Liver (tissue), 9 donors: ENCODE data around the gene NFYC. TPM values are rescaled to one million over a fixed set of nuclear protein-coding genes. Genes with fewer than 3 reads are reported as not detected.

Source experiments
- DNase-seq: peaks from one replicate; pipeline ENCODE4 v3.0.0-alpha.2; 2017; ENCODE audit warnings: low spot score
- H3K27ac ChIP-seq, 2 donors: one replicate each; pipeline ENCODE4 v1.7.0; 2013; ENCODE audit warnings: inconsistent platforms in 2 of 2, low read length in 2 of 2, control low read depth in 1 of 2, low read depth in 1 of 2, mild to moderate bottlenecking in 1 of 2
- H3K27me3 ChIP-seq, 4 donors: one replicate each; pipeline versions ENCODE4 v1.6.1 to v1.7.0; 2013; ENCODE audit warnings: low read length in 3 of 4, inconsistent platforms in 1 of 4, mild to moderate bottlenecking in 1 of 4, moderate library complexity in 1 of 4; ENCODE audit not compliant: control insufficient read depth in 4 of 4, insufficient read depth in 4 of 4
- H3K36me3 ChIP-seq, 4 donors: one replicate each; pipeline versions ENCODE4 v1.6.1 to v1.7.0; 2013; ENCODE audit warnings: low read length in 3 of 4, mild to moderate bottlenecking in 3 of 4, low read depth in 1 of 4, moderate library complexity in 1 of 4; ENCODE audit not compliant: control insufficient read depth in 4 of 4, insufficient read depth in 3 of 4
- H3K4me1 ChIP-seq, 4 donors: one replicate each; pipeline versions ENCODE4 v1.6.1 to v1.7.0; 2013; ENCODE audit warnings: low read length in 3 of 4, mild to moderate bottlenecking in 3 of 4, moderate library complexity in 1 of 4; ENCODE audit not compliant: control insufficient read depth in 4 of 4, insufficient read depth in 4 of 4
- H3K4me3 ChIP-seq, 3 donors: one replicate each; pipeline versions ENCODE4 v1.6.1 to v1.7.0; 2013; ENCODE audit warnings: low read length in 3 of 3, control low read depth in 1 of 3, low read depth in 1 of 3, mild to moderate bottlenecking in 1 of 3
- H3K9ac ChIP-seq, 2 donors: one replicate each; pipeline ENCODE4 v1.7.0; 2013; ENCODE audit warnings: low read length in 2 of 2, mild to moderate bottlenecking in 2 of 2, moderate library complexity in 2 of 2, control low read depth in 1 of 2, low read depth in 1 of 2
- H3K9me3 ChIP-seq, 4 donors: one replicate each; pipeline versions ENCODE4 v1.6.1 to v1.7.0; 2013; ENCODE audit warnings: low read length in 3 of 4; ENCODE audit not compliant: control insufficient read depth in 4 of 4
- CTCF ChIP-seq: fragments of 150-350 bp; IDR thresholded peaks from 2 replicates; pipeline ENCODE4 v1.5.1; 2017; ENCODE audit warnings: improper control_type of control experiment, low read depth, low read length; ENCODE audit not compliant: missing input control
- EGR1 ChIP-seq, 2 donors: IDR thresholded peaks; 2 replicates each; pipeline ENCODE4 v1.6.1; 2016 to 2018; ENCODE audit warnings: antibody characterized with exemption in 2 of 2, low read depth in 2 of 2
- FOXA1 ChIP-seq: IDR thresholded peaks from 2 replicates; pipeline ENCODE4 v1.6.1; 2016; ENCODE audit warnings: antibody characterized with exemption
- FOXA2 ChIP-seq: IDR thresholded peaks from 2 replicates; pipeline ENCODE4 v1.6.1; 2016; ENCODE audit warnings: antibody characterized with exemption
- GABPA ChIP-seq, 2 donors: IDR thresholded peaks in 1 of 2; conservative IDR thresholded peaks in 1 of 2; 2 replicates each; pipeline ENCODE4 v1.6.1; 2016; ENCODE audit warnings: antibody characterized with exemption in 2 of 2, mild to moderate bottlenecking in 1 of 2, moderate library complexity in 1 of 2
- HNF4A ChIP-seq, 2 donors: conservative IDR thresholded peaks; 2 replicates each; pipeline ENCODE4 v1.6.1; 2016; ENCODE audit warnings: antibody characterized with exemption in 2 of 2, mild to moderate bottlenecking in 2 of 2
- HNF4G ChIP-seq: IDR thresholded peaks from 2 replicates; pipeline ENCODE4 v1.6.1; 2016; ENCODE audit warnings: antibody characterized with exemption
- JUND ChIP-seq, 2 donors: IDR thresholded peaks; 2 replicates each; pipeline ENCODE4 v1.6.1; 2016; ENCODE audit warnings: antibody characterized with exemption in 2 of 2
- NR2F2 ChIP-seq: IDR thresholded peaks from 2 replicates; pipeline ENCODE4 v1.6.1; 2016; ENCODE audit warnings: antibody characterized with exemption
- REST ChIP-seq: IDR thresholded peaks from 2 replicates; pipeline ENCODE4 v1.6.1; 2016; ENCODE audit warnings: antibody characterized with exemption, mild to moderate bottlenecking
- RXRA ChIP-seq, 2 donors: IDR thresholded peaks; 2 replicates each; pipeline ENCODE4 v1.6.1; 2017 to 2018; ENCODE audit warnings: antibody characterized with exemption in 2 of 2, mild to moderate bottlenecking in 1 of 2
- SP1 ChIP-seq: IDR thresholded peaks from 2 replicates; pipeline ENCODE4 v1.6.1; 2018; ENCODE audit warnings: antibody characterized with exemption, mild to moderate bottlenecking
- TAF1 ChIP-seq: conservative IDR thresholded peaks from 2 replicates; pipeline ENCODE4 v1.6.1; 2016; ENCODE audit warnings: antibody characterized with exemption, mild to moderate bottlenecking
- YY1 ChIP-seq: IDR thresholded peaks from 2 replicates; pipeline ENCODE4 v1.6.1; 2016; ENCODE audit warnings: antibody characterized with exemption, mild to moderate bottlenecking
- WGBS: extraction: QIAGEN DNeasy Blood & Tissue Kit; methylation state at CpG from one replicate; pipeline ENCODE4 v1.1.7; 2013; 5-methylcytosine and 5-hydroxymethylcytosine counted together
- polyA plus RNA-seq, 2 donors: library from polyadenylated mRNA; stranded (reverse) in 1 of 2; unstranded in 1 of 2; fragments of 200-250 nt in 1 of 2; fragments of >200 nt in 1 of 2; fragmentation: Nextera tagmentation in 1 of 2; extraction: Ambion mirVana in 1 of 2; gene quantifications; one replicate each; pipeline versions ENCODE4 v1.2.1 to v1.2.3, GENCODE V29; 2013 to 2015
- total RNA-seq, 2 donors: library from RNA; depleted of rRNA; stranded (reverse); fragments of >200 nt; gene quantifications; one replicate each; pipeline ENCODE4 v1.2.3, GENCODE V29; 2014
- donor health status: healthy.
- donor health status: healthy.
- donor health status: healthy.
- donor health status: healthy.
- donor health status: healthy.

NFYC gene
- total and polyA plus RNA-seq, 4 donors = 18.3 to 28.1 (median 26.8) TPM

- Histone ChIP-seq H3K36me3 (no peaks in the 10 kb centered on the region), H3K4me3 (no peak overlapping the region), H3K27ac (no peak overlapping the region), H3K4me1 (no peaks in the 10 kb centered on the region), H3K9ac (no peak overlapping the region), H3K9me3 (no peaks in the 10 kb centered on the region), H3K27me3 (no peaks in the 10 kb centered on the region)
- 71% methylated on average over 6 of the region's 6 CpGs for WGBS
- no peak for TF ChIP-seq JUND (IDR thresholded peaks at IDR 0.05)
- TF ChIP-seq RXRA (IDR thresholded peaks at IDR 0.05) = no peak
- no peak for TF ChIP-seq HNF4G
- TF ChIP-seq FOXA1 = no peak
- peak; percentile 41 for TF ChIP-seq NR2F2
- no peak for TF ChIP-seq CTCF
- TF ChIP-seq TAF1 = no peak
- TF ChIP-seq HNF4A (conservative IDR thresholded peaks at IDR 0.05) = no peak
- no peak for DNase-seq
Measured at GRCh38 chr1:40808909-40809308, 117.4 kb downstream of the NFYC start.

- Histone ChIP-seq H3K36me3 (no peaks in the 10 kb centered on the region), H3K4me1 (no peaks in the 10 kb centered on the region), H3K9ac (no peak overlapping the region), H3K27ac (no peak overlapping the region), H3K9me3 (no peaks in the 10 kb centered on the region), H3K4me3 (no peak overlapping the region), H3K27me3 (no peaks in the 10 kb centered on the region)
- no peak for DNase-seq
- WGBS = 84% methylated on average over 5 of the region's 5 CpGs
- TF ChIP-seq TAF1 = no peak
- TF ChIP-seq JUND (IDR thresholded peaks at IDR 0.05) = no peak
- TF ChIP-seq GABPA (IDR thresholded peaks at IDR 0.05 in 1 of 2, conservative IDR thresholded peaks at IDR 0.05 in 1 of 2) = no peak
- TF ChIP-seq FOXA2 = no peak
- no peak for TF ChIP-seq EGR1 (IDR thresholded peaks at IDR 0.05; ENCODE audit: low read depth in 2 of 2)
- TF ChIP-seq CTCF = no peak
- no peak for TF ChIP-seq YY1
- TF ChIP-seq REST = no peak
- no peak for TF ChIP-seq NR2F2
- no peak for TF ChIP-seq HNF4A (conservative IDR thresholded peaks at IDR 0.05)
- TF ChIP-seq SP1 = no peak
- TF ChIP-seq HNF4G = no peak
Measured at GRCh38 chr1:40810927-40811326, 119.4 kb downstream of the NFYC start.
